Omental fat pad (tissue), 4 donors: ENCODE data around the gene ZNF165. TPM values are rescaled to one million over a fixed set of nuclear protein-coding genes. Genes with fewer than 3 reads are reported as not detected.

Experiments
- ATAC-seq: fragments of 150-250 bp; one replicate; pipeline ENCODE4 v1.9.1; 2016; ENCODE audit warnings: mild to moderate bottlenecking, moderate library complexity; ENCODE audit not compliant: low FRiP score
- DNase-seq: peaks from one replicate; pipeline ENCODE4 v3.0.0-alpha.2; 2019; ENCODE audit warnings: low spot score
- CTCF ChIP-seq, 3 donors: fragments of 450-650 bp; IDR thresholded peaks; one replicate each; pipeline ENCODE4 v1.5.1; 2016 to 2017; ENCODE audit warnings: antibody characterized with exemption in 3 of 3, mild to moderate bottlenecking in 3 of 3, moderate library complexity in 2 of 3
- total RNA-seq, 4 donors: library from RNA; depleted of rRNA; stranded (reverse); fragments of >200 nt; gene quantifications; one replicate each; pipeline ENCODE4 v1.1.0, GENCODE V29; 2016

Gene ZNF165
- total RNA-seq, 4 donors from 2014 or later, result 0.38 to 1.4 (median 0.72) TPM; not detected in 1

- DNase-seq (no peak), ATAC-seq (peak; percentile 98)
- no peak for TF ChIP-seq CTCF (IDR thresholded peaks at IDR 0.05)
These were observed 24.2 kb downstream of the ZNF165 start for GRCh38 chr6:28104392-28105244.

- TF ChIP-seq CTCF (IDR thresholded peaks at IDR 0.05), result no peak
- no peak for DNase-seq
- ATAC-seq, result no peak
These were observed 24.9 kb downstream of the ZNF165 start for GRCh38 chr6:28105245-28105639.

GRCh38 chr6:28107506-28107905, 27.1 kb downstream of the ZNF165 start:
- ATAC-seq, result no peak
- no peak for DNase-seq
- no peak for TF ChIP-seq CTCF (IDR thresholded peaks at IDR 0.05)

- TF ChIP-seq CTCF (IDR thresholded peaks at IDR 0.05), result no peak
- DNase-seq (no peak), ATAC-seq (no peak)
These were observed 31.6 kb downstream of the ZNF165 start for GRCh38 chr6:28111964-28112363.

- no peak for TF ChIP-seq CTCF (IDR thresholded peaks at IDR 0.05)
- no peak for DNase-seq
- no peak for ATAC-seq
These were observed 35.4 kb downstream of the ZNF165 start for GRCh38 chr6:28115799-28116198.

- no peak for DNase-seq
- TF ChIP-seq CTCF (IDR thresholded peaks at IDR 0.05), result no peak
- no peak for ATAC-seq
These were observed 37.1 kb downstream of the ZNF165 start for GRCh38 chr6:28117386-28118050.
